ENCODE results near the gene APAF1. TPM values are rescaled to one million over a fixed set of nuclear protein-coding genes. Genes with fewer than 3 reads are reported as not detected.
"Not testable (repeated sequence)": the region's sequence is repeated elsewhere in the genome, so short reads cannot be mapped to it uniquely, and the experiment has no call there.

The APAF1 gene
- total RNA-seq, 2 experiments from 2014 or later, result 33.4 to 35.9 TPM

GRCh38 chr12:98750511-98750910, 105.4 kb downstream of the APAF1 start:
- ATAC-seq (no peak), DNase-seq (no peak)
- no peaks in the 10 kb centered on the region for H3K36me3 Mint-ChIP-seq (ENCODE audit: low read depth)
- peaks cover 23% of the 10 kb centered on the region for H3K27me3 Mint-ChIP-seq (ENCODE audit: low read depth)
- H3K4me1 Mint-ChIP-seq (ENCODE audit: low read depth), result peaks cover 7% of the 10 kb centered on the region
- ChIA-PET CTCF (no interaction called here), POLR2A (no interaction called here)
- H3K4me3 Mint-ChIP-seq, result no peak overlapping the region
- H3K9me3 Mint-ChIP-seq (ENCODE audit: insufficient read depth), result no peaks in the 10 kb centered on the region
- H3K27ac Mint-ChIP-seq, result no peak overlapping the region

GRCh38 chr12:98751580-98752115, 106.6 kb downstream of the APAF1 start:
- no peak for ATAC-seq
- no peak for DNase-seq
- Mint-ChIP-seq H3K9me3 (ENCODE audit: insufficient read depth) (no peaks in the 10 kb centered on the region), H3K27me3 (ENCODE audit: low read depth) (peaks cover 14% of the 10 kb centered on the region), H3K36me3 (ENCODE audit: low read depth) (no peaks in the 10 kb centered on the region), H3K27ac (no peak overlapping the region), H3K4me1 (ENCODE audit: low read depth) (no peaks in the 10 kb centered on the region), H3K4me3 (no peak overlapping the region)
- POLR2A ChIA-PET, result no interaction called here
- CTCF ChIA-PET, result interaction anchor here (1.0 to 4.8 kb wide), 2 partner anchors 9 kb away, joined by 3 to 34 read pairs; no protein-coding TSS in a partner anchor

GRCh38 chr12:98752726-98753125, 107.6 kb downstream of the APAF1 start:
- H3K9me3 Mint-ChIP-seq (ENCODE audit: insufficient read depth), result no peaks in the 10 kb centered on the region
- H3K36me3 Mint-ChIP-seq (ENCODE audit: low read depth), result no peaks in the 10 kb centered on the region
- H3K4me1 Mint-ChIP-seq (ENCODE audit: low read depth), result no peaks in the 10 kb centered on the region
- ChIA-PET CTCF (interaction anchor here (0.7 to 4.8 kb wide), 2 partner anchors 10 to 53 kb away, joined by 3 to 34 read pairs; no protein-coding TSS in a partner anchor), POLR2A (no interaction called here)
- no peak overlapping the region for H3K27ac Mint-ChIP-seq
- peaks cover 6% of the 10 kb centered on the region for H3K27me3 Mint-ChIP-seq (ENCODE audit: low read depth)
- no peak overlapping the region for H3K4me3 Mint-ChIP-seq
- ATAC-seq (no peak), DNase-seq (no peak)

GRCh38 chr12:98754095-98754494, 109.0 kb downstream of the APAF1 start:
- Mint-ChIP-seq H3K36me3 (ENCODE audit: low read depth) (no peaks in the 10 kb centered on the region), H3K27me3 (ENCODE audit: low read depth) (peaks cover 5% of the 10 kb centered on the region), H3K4me3 (no peak overlapping the region), H3K4me1 (ENCODE audit: low read depth) (no peaks in the 10 kb centered on the region), H3K27ac (no peak overlapping the region), H3K9me3 (ENCODE audit: insufficient read depth) (no peaks in the 10 kb centered on the region)
- DNase-seq (no peak), ATAC-seq (peak; percentile 51)
- ChIA-PET POLR2A (interaction anchor here (0.6 kb wide), 1 partner anchor 270 kb away, joined by 3 read pairs; no protein-coding TSS in a partner anchor), CTCF (interaction anchor here (0.7 to 4.8 kb wide), 4 partner anchors 12 to 188 kb away, joined by 3 to 34 read pairs (median 4); no protein-coding TSS in a partner anchor)

- H3K36me3 Mint-ChIP-seq (ENCODE audit: low read depth); H3K27me3 Mint-ChIP-seq (ENCODE audit: low read depth); H3K9me3 Mint-ChIP-seq (ENCODE audit: insufficient read depth); H3K4me1 Mint-ChIP-seq (ENCODE audit: low read depth); DNase-seq; H3K4me3 Mint-ChIP-seq; POLR2A ChIA-PET; ATAC-seq; H3K27ac Mint-ChIP-seq: not testable (repeated sequence)
- CTCF ChIA-PET, result interaction anchor here (4.8 kb wide), 1 partner anchor 14 kb away, joined by 34 read pairs; no protein-coding TSS in a partner anchor
Measured at GRCh38 chr12:98755855-98756254, 110.8 kb downstream of the APAF1 start.

- POLR2A ChIA-PET, result no interaction called here
- no peaks in the 10 kb centered on the region for H3K27me3 Mint-ChIP-seq (ENCODE audit: low read depth)
- ATAC-seq, result no peak
- CTCF ChIA-PET, result no interaction called here
- no peaks in the 10 kb centered on the region for H3K36me3 Mint-ChIP-seq (ENCODE audit: low read depth)
- DNase-seq, result no peak
- no peak overlapping the region for H3K4me3 Mint-ChIP-seq
- H3K27ac Mint-ChIP-seq, result no peak overlapping the region
- H3K9me3 Mint-ChIP-seq (ENCODE audit: insufficient read depth), result no peaks in the 10 kb centered on the region
- no peaks in the 10 kb centered on the region for H3K4me1 Mint-ChIP-seq (ENCODE audit: low read depth)
Measured at GRCh38 chr12:98757455-98757854, 112.4 kb downstream of the APAF1 start.

GRCh38 chr12:98758331-98758730, 113.2 kb downstream of the APAF1 start:
- Mint-ChIP-seq H3K4me3 (no peak overlapping the region), H3K27me3 (ENCODE audit: low read depth) (no peaks in the 10 kb centered on the region), H3K9me3 (ENCODE audit: insufficient read depth) (no peaks in the 10 kb centered on the region), H3K36me3 (ENCODE audit: low read depth) (no peaks in the 10 kb centered on the region), H3K27ac (no peak overlapping the region), H3K4me1 (ENCODE audit: low read depth) (no peaks in the 10 kb centered on the region)
- ChIA-PET POLR2A (no interaction called here), CTCF (no interaction called here)
- ATAC-seq (no peak), DNase-seq (no peak)

GRCh38 chr12:98763656-98764055, 118.6 kb downstream of the APAF1 start:
- no peaks in the 10 kb centered on the region for H3K9me3 Mint-ChIP-seq (ENCODE audit: insufficient read depth)
- no peaks in the 10 kb centered on the region for H3K36me3 Mint-ChIP-seq (ENCODE audit: low read depth)
- H3K27me3 Mint-ChIP-seq (ENCODE audit: low read depth), result peaks cover 5% of the 10 kb centered on the region
- DNase-seq (no peak), ATAC-seq (no peak)
- POLR2A ChIA-PET, result no interaction called here
- CTCF ChIA-PET, result no interaction called here
- no peaks in the 10 kb centered on the region for H3K4me1 Mint-ChIP-seq (ENCODE audit: low read depth)
- H3K4me3 Mint-ChIP-seq, result no peak overlapping the region
- H3K27ac Mint-ChIP-seq, result no peak overlapping the region

GRCh38 chr12:98767248-98767647, 122.2 kb downstream of the APAF1 start:
- H3K9me3 Mint-ChIP-seq (ENCODE audit: insufficient read depth), result no peaks in the 10 kb centered on the region
- CTCF ChIA-PET, result no interaction called here

GRCh38 chr12:98769068-98769467, 124.0 kb downstream of the APAF1 start:
- no peak for DNase-seq

More at GRCh38 chr12:98767248-98767647, 122.2 kb downstream of the APAF1 start:
- Mint-ChIP-seq H3K27ac (no peak overlapping the region), H3K4me1 (ENCODE audit: low read depth) (no peaks in the 10 kb centered on the region), H3K4me3 (no peak overlapping the region), H3K27me3 (ENCODE audit: low read depth) (peaks cover 5% of the 10 kb centered on the region), H3K36me3 (ENCODE audit: low read depth) (no peaks in the 10 kb centered on the region)
- POLR2A ChIA-PET, result interaction anchor here (0.7 kb wide), 1 partner anchor 17 kb away, joined by 3 read pairs; no protein-coding TSS in a partner anchor
- no peak for DNase-seq
- no peak for ATAC-seq

GRCh38 chr12:98770230-98770629, 125.1 kb downstream of the APAF1 start:
- Mint-ChIP-seq H3K27me3 (ENCODE audit: low read depth) (peaks cover 2% of the 10 kb centered on the region), H3K27ac (no peak overlapping the region), H3K36me3 (ENCODE audit: low read depth) (no peaks in the 10 kb centered on the region), H3K4me3 (no peak overlapping the region), H3K9me3 (ENCODE audit: insufficient read depth) (no peaks in the 10 kb centered on the region), H3K4me1 (ENCODE audit: low read depth) (no peaks in the 10 kb centered on the region)
- ChIA-PET POLR2A (no interaction called here), CTCF (interaction anchor here (1.4 kb wide), 1 partner anchor 16 kb away, joined by 3 read pairs; no protein-coding TSS in a partner anchor)
- DNase-seq (no peak), ATAC-seq (no peak)

More at GRCh38 chr12:98769068-98769467, 124.0 kb downstream of the APAF1 start:
- no peak for ATAC-seq
- Mint-ChIP-seq H3K27ac (no peak overlapping the region), H3K27me3 (ENCODE audit: low read depth) (peaks cover 5% of the 10 kb centered on the region), H3K4me3 (no peak overlapping the region), H3K9me3 (ENCODE audit: insufficient read depth) (no peaks in the 10 kb centered on the region), H3K4me1 (ENCODE audit: low read depth) (no peaks in the 10 kb centered on the region), H3K36me3 (ENCODE audit: low read depth) (no peaks in the 10 kb centered on the region)
- ChIA-PET POLR2A (no interaction called here), CTCF (interaction anchor here (1.4 kb wide), 1 partner anchor 15 kb away, joined by 3 read pairs; no protein-coding TSS in a partner anchor)

- no peak overlapping the region for H3K4me3 Mint-ChIP-seq
- ChIA-PET CTCF (no interaction called here), POLR2A (no interaction called here)
- H3K9me3 Mint-ChIP-seq (ENCODE audit: insufficient read depth), result no peaks in the 10 kb centered on the region
- no peaks in the 10 kb centered on the region for H3K4me1 Mint-ChIP-seq (ENCODE audit: low read depth)
- H3K27ac Mint-ChIP-seq, result no peak overlapping the region
- DNase-seq (no peak), ATAC-seq (no peak)
- peaks cover 2% of the 10 kb centered on the region for H3K27me3 Mint-ChIP-seq (ENCODE audit: low read depth)
- no peaks in the 10 kb centered on the region for H3K36me3 Mint-ChIP-seq (ENCODE audit: low read depth)
Measured at GRCh38 chr12:98771811-98772752, 127.0 kb downstream of the APAF1 start.
